HEK293 (cell line): ENCODE measurements around the gene DUSP23.

ENCODE experiments used
- CTCF ChIA-PET: fragments of 350-600 bp; formaldehyde crosslinking; extraction: SDS; loops from one replicate; lab custom pipeline; 2021; ENCODE audit warnings: antibody characterized with exemption; lab: Yijun Ruan, JAX
- POLR2A ChIA-PET: fragments of 300-600 bp; formaldehyde crosslinking; extraction: SDS; loops from one replicate; lab custom pipeline; 2020; ENCODE audit warnings: antibody characterized with exemption, inconsistent platforms; lab: Yijun Ruan, JAX
- H3K27ac ChIP-seq: fragments of 200-500 bp; sonication (Bioruptor generic); 2 replicates; pipeline ENCODE4 v1.5.1; 2014; ENCODE audit warnings: low read depth, low read length, control low read depth, inconsistent platforms; ENCODE audit errors: extremely low read depth
- H3K36me3 ChIP-seq, 2 experiments: fragments of 200-500 bp in 1 of 2; sonication (Bioruptor generic) in 1 of 2; 1 replicate in 1 of 2; 2 replicates in 1 of 2; pipeline ENCODE4 v1.5.1; 2014 to 2017; ENCODE audit warnings: inconsistent platforms in 2 of 2, low read length in 2 of 2; ENCODE audit not compliant: control insufficient read depth in 2 of 2, insufficient read depth in 1 of 2
- H3K4me1 ChIP-seq: fragments of 200-500 bp; sonication (Bioruptor generic); 2 replicates; pipeline ENCODE4 v1.5.1; 2014; ENCODE audit warnings: mild to moderate bottlenecking, low read length, inconsistent platforms; ENCODE audit not compliant: control insufficient read depth, insufficient read depth
- H3K4me3 ChIP-seq: 2 replicates; pipeline ENCODE4 v1.5.1; 2011; ENCODE audit warnings: low read depth, mild to moderate bottlenecking, control low read depth, low read length, moderate library complexity
- H3K9me3 ChIP-seq: fragments of 200-500 bp; sonication (Bioruptor generic); 2 replicates; pipeline ENCODE4 v1.5.1; 2014; ENCODE audit warnings: low read depth, low read length, inconsistent platforms; ENCODE audit not compliant: control insufficient read depth, insufficient read depth
- HOXD13 ChIP-seq: sonication (generic); formaldehyde crosslinking; IDR thresholded peaks from 2 replicates; pipeline ENCODE4 v1.8.0; 2022; ENCODE audit warnings: missing genetic modification reagents, borderline replicate concordance
- SP2 ChIP-seq: fragments of 450-650 bp; formaldehyde crosslinking; IDR thresholded peaks from 2 replicates; pipeline ENCODE4 v1.5.1; 2016; ENCODE audit warnings: missing biosample characterization, missing genetic modification characterization
- SP3 ChIP-seq: fragments of 450-650 bp; formaldehyde crosslinking; IDR thresholded peaks from 2 replicates; pipeline ENCODE4 v1.5.1; 2016; ENCODE audit warnings: missing biosample characterization, missing genetic modification characterization
- ZFHX2 ChIP-seq: fragments of 450-650 bp; formaldehyde crosslinking; conservative IDR thresholded peaks from 2 replicates; pipeline ENCODE4 v1.5.1; 2016; ENCODE audit warnings: missing biosample characterization, missing genetic modification characterization
- ZNF114 ChIP-seq: fragments of 450-650 bp; formaldehyde crosslinking; IDR thresholded peaks from 2 replicates; pipeline ENCODE4 v1.5.0; 2017; ENCODE audit warnings: missing biosample characterization, missing genetic modification characterization
- ZNF133 ChIP-seq: fragments of 450-650 bp; formaldehyde crosslinking; IDR thresholded peaks from 2 replicates; pipeline ENCODE4 v1.5.1; 2016; ENCODE audit warnings: missing biosample characterization, missing genetic modification characterization
- ZNF155 ChIP-seq: fragments of 450-650 bp; formaldehyde crosslinking; IDR thresholded peaks from 2 replicates; pipeline ENCODE4 v1.5.1; 2016; ENCODE audit warnings: missing biosample characterization, missing genetic modification characterization
- ZNF341 ChIP-seq: fragments of 450-650 bp; formaldehyde crosslinking; IDR thresholded peaks from 2 replicates; pipeline ENCODE4; 2016; ENCODE audit warnings: low read depth, missing biosample characterization, missing genetic modification characterization
- ZNF670 ChIP-seq: fragments of 450-650 bp; formaldehyde crosslinking; IDR thresholded peaks from 2 replicates; pipeline ENCODE4 v1.5.1; 2016; ENCODE audit warnings: missing biosample characterization, missing genetic modification characterization, low read depth
- ZNF830 ChIP-seq: fragments of 450-650 bp; IDR thresholded peaks from 2 replicates; pipeline ENCODE4 v1.5.0; 2018; ENCODE audit warnings: missing biosample characterization, missing genetic modification characterization, low read depth, mild to moderate bottlenecking, moderate library complexity
- TF ChIP-seq, protein P1 (sequence below): fragments of 450-650 bp; formaldehyde crosslinking; IDR thresholded peaks from 2 replicates; pipeline ENCODE4; 2016; ENCODE audit warnings: missing biosample characterization, missing genetic modification characterization
- TF ChIP-seq, protein P2 (sequence below): fragments of 450-650 bp; formaldehyde crosslinking; IDR thresholded peaks from 2 replicates; pipeline ENCODE4 v1.5.1; 2016; ENCODE audit warnings: missing biosample characterization, missing genetic modification characterization
- TF ChIP-seq, protein P3 (sequence below): fragments of 450-650 bp; formaldehyde crosslinking; IDR thresholded peaks from 2 replicates; pipeline ENCODE4 v1.5.1; 2016; ENCODE audit warnings: missing biosample characterization, missing genetic modification characterization
- TF ChIP-seq, protein P4 (sequence below): fragments of 450-650 bp; formaldehyde crosslinking; IDR thresholded peaks from 2 replicates; pipeline ENCODE4 v1.5.1; 2016; ENCODE audit warnings: missing biosample characterization, missing genetic modification characterization
- TF ChIP-seq, protein P5 (sequence below): fragments of 450-650 bp; formaldehyde crosslinking; IDR thresholded peaks from 2 replicates; pipeline ENCODE4 v1.5.1; 2016; ENCODE audit warnings: missing biosample characterization, missing genetic modification characterization, low read depth

The DUSP23 gene

DNA sequence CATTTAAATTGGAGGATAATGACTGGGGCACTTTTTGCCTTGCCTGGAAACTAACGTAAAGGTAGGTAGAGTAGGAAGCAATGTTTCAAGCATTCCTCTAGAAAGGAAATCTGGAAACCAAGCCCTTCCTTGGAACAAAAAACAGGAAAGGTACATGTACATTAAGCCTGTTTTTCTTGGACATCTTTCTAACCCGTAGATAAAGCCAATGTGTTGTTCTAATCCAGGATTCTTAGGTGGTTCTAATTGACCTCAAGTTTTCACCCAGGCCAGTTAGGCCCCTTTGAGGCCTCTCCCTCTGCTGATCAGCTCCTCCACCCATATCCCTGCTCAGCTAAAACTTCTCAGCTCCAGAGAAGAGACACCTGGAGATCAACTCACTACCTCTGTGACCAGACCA, 6.3 kb upstream of the DUSP23 start (continued):
- TF ChIP-seq, protein P1, sequence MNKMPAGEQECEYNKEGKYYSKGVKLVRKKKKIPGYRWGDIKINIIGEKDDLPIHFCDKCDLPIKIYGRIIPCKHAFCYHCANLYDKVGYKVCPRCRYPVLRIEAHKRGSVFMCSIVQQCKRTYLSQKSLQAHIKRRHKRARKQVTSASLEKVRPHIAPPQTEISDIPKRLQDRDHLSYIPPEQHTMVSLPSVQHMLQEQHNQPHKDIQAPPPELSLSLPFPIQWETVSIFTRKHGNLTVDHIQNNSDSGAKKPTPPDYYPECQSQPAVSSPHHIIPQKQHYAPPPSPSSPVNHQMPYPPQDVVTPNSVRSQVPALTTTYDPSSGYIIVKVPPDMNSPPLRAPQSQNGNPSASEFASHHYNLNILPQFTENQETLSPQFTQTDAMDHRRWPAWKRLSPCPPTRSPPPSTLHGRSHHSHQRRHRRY (tag by site-specific recombination): no peak
- TF ChIP-seq, protein P2, sequence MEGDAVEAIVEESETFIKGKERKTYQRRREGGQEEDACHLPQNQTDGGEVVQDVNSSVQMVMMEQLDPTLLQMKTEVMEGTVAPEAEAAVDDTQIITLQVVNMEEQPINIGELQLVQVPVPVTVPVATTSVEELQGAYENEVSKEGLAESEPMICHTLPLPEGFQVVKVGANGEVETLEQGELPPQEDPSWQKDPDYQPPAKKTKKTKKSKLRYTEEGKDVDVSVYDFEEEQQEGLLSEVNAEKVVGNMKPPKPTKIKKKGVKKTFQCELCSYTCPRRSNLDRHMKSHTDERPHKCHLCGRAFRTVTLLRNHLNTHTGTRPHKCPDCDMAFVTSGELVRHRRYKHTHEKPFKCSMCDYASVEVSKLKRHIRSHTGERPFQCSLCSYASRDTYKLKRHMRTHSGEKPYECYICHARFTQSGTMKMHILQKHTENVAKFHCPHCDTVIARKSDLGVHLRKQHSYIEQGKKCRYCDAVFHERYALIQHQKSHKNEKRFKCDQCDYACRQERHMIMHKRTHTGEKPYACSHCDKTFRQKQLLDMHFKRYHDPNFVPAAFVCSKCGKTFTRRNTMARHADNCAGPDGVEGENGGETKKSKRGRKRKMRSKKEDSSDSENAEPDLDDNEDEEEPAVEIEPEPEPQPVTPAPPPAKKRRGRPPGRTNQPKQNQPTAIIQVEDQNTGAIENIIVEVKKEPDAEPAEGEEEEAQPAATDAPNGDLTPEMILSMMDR (tag by site-specific recombination): no peak
- TF ChIP-seq ZNF133 (tag by site-specific recombination) (no peak), ZNF341 (no peak), ZNF114 (tag by site-specific recombination) (no peak)
- TF ChIP-seq, protein P3, sequence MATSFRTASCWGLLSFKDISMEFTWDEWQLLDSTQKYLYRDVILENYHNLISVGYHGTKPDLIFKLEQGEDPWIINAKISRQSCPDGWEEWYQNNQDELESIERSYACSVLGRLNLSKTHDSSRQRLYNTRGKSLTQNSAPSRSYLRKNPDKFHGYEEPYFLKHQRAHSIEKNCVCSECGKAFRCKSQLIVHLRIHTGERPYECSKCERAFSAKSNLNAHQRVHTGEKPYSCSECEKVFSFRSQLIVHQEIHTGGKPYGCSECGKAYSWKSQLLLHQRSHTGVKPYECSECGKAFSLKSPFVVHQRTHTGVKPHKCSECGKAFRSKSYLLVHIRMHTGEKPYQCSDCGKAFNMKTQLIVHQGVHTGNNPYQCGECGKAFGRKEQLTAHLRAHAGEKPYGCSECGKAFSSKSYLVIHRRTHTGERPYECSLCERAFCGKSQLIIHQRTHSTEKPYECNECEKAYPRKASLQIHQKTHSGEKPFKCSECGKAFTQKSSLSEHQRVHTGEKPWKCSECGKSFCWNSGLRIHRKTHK (tag by site-specific recombination): no peak
- TF ChIP-seq, protein P4, sequence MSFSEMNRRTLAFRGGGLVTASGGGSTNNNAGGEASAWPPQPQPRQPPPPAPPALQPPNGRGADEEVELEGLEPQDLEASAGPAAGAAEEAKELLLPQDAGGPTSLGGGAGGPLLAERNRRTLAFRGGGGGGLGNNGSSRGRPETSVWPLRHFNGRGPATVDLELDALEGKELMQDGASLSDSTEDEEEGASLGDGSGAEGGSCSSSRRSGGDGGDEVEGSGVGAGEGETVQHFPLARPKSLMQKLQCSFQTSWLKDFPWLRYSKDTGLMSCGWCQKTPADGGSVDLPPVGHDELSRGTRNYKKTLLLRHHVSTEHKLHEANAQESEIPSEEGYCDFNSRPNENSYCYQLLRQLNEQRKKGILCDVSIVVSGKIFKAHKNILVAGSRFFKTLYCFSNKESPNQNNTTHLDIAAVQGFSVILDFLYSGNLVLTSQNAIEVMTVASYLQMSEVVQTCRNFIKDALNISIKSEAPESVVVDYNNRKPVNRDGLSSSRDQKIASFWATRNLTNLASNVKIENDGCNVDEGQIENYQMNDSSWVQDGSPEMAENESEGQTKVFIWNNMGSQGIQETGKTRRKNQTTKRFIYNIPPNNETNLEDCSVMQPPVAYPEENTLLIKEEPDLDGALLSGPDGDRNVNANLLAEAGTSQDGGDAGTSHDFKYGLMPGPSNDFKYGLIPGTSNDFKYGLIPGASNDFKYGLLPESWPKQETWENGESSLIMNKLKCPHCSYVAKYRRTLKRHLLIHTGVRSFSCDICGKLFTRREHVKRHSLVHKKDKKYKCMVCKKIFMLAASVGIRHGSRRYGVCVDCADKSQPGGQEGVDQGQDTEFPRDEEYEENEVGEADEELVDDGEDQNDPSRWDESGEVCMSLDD (tag by site-specific recombination): no peak

DNA sequence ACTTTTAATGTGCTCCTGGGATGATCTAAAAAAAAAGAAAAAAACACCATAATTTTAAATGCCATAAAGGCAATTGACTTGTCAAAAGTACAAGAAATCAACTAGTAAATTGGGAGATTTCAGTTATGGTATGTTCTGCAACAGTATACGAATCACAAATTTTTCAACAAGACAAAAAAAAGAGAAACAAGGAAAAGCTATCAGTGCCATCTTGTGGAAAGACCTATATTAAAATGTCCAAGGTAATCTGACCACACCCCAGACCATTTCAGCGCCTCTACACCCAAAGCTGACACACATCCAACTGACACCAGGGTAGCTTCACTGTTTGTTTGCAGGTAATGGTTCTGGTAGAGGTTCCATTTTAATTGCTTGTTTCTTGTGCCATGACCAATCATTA, 5.0 kb upstream of the DUSP23 start:
- no peak for TF ChIP-seq ZNF114 (tag by site-specific recombination)
- no peak for TF ChIP-seq SP2 (tag by site-specific recombination)
- no peak for TF ChIP-seq SP3 (tag by site-specific recombination)
- no peak for TF ChIP-seq ZNF670
- TF ChIP-seq ZNF155 (tag by site-specific recombination): no peak
- TF ChIP-seq, protein P5, sequence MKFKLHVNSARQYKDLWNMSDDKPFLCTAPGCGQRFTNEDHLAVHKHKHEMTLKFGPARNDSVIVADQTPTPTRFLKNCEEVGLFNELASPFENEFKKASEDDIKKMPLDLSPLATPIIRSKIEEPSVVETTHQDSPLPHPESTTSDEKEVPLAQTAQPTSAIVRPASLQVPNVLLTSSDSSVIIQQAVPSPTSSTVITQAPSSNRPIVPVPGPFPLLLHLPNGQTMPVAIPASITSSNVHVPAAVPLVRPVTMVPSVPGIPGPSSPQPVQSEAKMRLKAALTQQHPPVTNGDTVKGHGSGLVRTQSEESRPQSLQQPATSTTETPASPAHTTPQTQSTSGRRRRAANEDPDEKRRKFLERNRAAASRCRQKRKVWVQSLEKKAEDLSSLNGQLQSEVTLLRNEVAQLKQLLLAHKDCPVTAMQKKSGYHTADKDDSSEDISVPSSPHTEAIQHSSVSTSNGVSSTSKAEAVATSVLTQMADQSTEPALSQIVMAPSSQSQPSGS (tag by site-specific recombination): no peak
- no peaks in the 10 kb centered on the region for H3K36me3 ChIP-seq
- H3K27ac ChIP-seq: no peak overlapping the region
- ChIA-PET CTCF (interaction anchor here (0.6 to 5.5 kb wide), 8 partner anchors 23 to 644 kb away, joined by 3 to 32 read pairs (median 3); no protein-coding TSS in a partner anchor), POLR2A (no interaction called here)
- no peak overlapping the region for H3K4me3 ChIP-seq
- no peaks in the 10 kb centered on the region for H3K9me3 ChIP-seq
- H3K4me1 ChIP-seq: no peaks in the 10 kb centered on the region

DNA sequence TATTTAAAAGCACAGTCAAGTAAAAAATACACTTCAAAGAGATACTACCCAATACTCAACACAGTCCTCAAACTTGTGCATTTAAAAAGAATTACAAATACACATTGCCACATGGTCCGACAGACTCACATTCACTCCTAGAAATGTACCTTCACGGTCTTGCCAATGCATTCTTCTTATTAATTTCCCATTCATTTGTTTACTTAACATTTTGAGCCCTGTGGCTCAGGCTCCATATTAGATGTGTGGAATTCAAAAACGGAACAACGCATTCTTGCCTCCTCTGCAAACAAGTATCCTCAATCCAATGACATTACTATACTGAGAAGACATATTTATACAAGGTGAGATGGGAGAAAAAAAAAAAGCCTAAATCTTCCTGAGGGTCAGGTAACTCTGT, 2.5 kb upstream of the DUSP23 start:
- no peaks in the 10 kb centered on the region for H3K9me3 ChIP-seq
- H3K27ac ChIP-seq: no peak overlapping the region
- CTCF ChIA-PET: interaction anchor here (0.6 to 5.5 kb wide), 7 partner anchors 20 to 565 kb away, joined by 3 to 32 read pairs (median 8); partner anchors contain the start of gene IGSF9
- H3K36me3 ChIP-seq: no peaks in the 10 kb centered on the region
- H3K4me1 ChIP-seq: no peaks in the 10 kb centered on the region
- POLR2A ChIA-PET: no interaction called here
- no peak overlapping the region for H3K4me3 ChIP-seq
- TF ChIP-seq HOXD13 (CRISPR knock-in tag) (no peak), ZNF830 (tag by site-specific recombination) (no peak), ZFHX2 (tag by site-specific recombination) (no peak)
- TF ChIP-seq, all 188 proteins: peak for 0
